Psoas muscle (tissue), 8 donors: ENCODE data around the gene LHFPL6. TPM values are rescaled to one million over a fixed set of nuclear protein-coding genes. Genes with fewer than 3 reads are reported as not detected.
A peak's percentile ranks its signal among the peaks of the same experiment; 100 is the strongest.

Experiments used
- ATAC-seq, 4 donors: fragments of 200-7000 bp; cut with Tn5 transposase; one replicate each; pipeline ENCODE4 v1.9.1; 2020; ENCODE audit warnings: moderate library complexity in 3 of 4, mild to moderate bottlenecking in 2 of 4
- DNase-seq, 2 donors: peaks; one replicate each; pipeline ENCODE4 v3.0.0-alpha.2; 2020
- H3K27ac ChIP-seq: fragments of 200-600 bp; one replicate; pipeline ENCODE4 v1.8.0; 2022
- H3K27me3 ChIP-seq, 3 donors: fragments of 200-600 bp in 1 of 3; one replicate each; pipeline versions ENCODE4 v1.6.1 to v1.8.0; 2013 to 2022; ENCODE audit warnings: low read length in 2 of 3, mild to moderate bottlenecking in 2 of 3, moderate library complexity in 1 of 3; ENCODE audit not compliant: insufficient read depth in 3 of 3
- H3K36me3 ChIP-seq, 2 donors: fragments of 200-600 bp in 1 of 2; one replicate each; pipeline versions ENCODE4 v1.6.1 to v1.8.0; 2013 to 2022; ENCODE audit warnings: low read depth in 1 of 2, mild to moderate bottlenecking in 1 of 2, moderate library complexity in 1 of 2; ENCODE audit not compliant: insufficient read depth in 1 of 2
- H3K4me1 ChIP-seq: fragments of 200-600 bp; one replicate; pipeline ENCODE4 v1.8.0; 2022
- H3K4me3 ChIP-seq: fragments of 200-600 bp; one replicate; pipeline ENCODE4 v1.8.0; 2022; ENCODE audit warnings: mild to moderate bottlenecking
- H3K9me3 ChIP-seq: fragments of 200-600 bp; one replicate; pipeline ENCODE4 v1.8.0; 2022
- WGBS, 3 donors: extraction: QIAGEN DNeasy Blood & Tissue Kit; methylation state at CpG; one replicate each; pipeline versions ENCODE4 v1.1.6 to v1.1.7; 2013; 5-methylcytosine and 5-hydroxymethylcytosine counted together
- intact Hi-C, 2 donors: fragments of 100-400 bp; cut with DNase I; formaldehyde crosslinking; loops; one replicate each; pipeline versions ENCODE4 v1.11.0 to v1.14.2; 2022
- polyA plus RNA-seq, 3 donors: library from polyadenylated mRNA; stranded (reverse); fragments of 200-250 nt; gene quantifications; one replicate each; pipeline ENCODE4 v1.2.3, GENCODE V29; 2013
- total RNA-seq, 4 donors: library from RNA; stranded (reverse); fragmentation: NEBNext Ultra II Directional in 2 of 4; extraction: Animal tissue kit (Norgen Biotek cat#: 25700) in 2 of 4; gene quantifications; one replicate each; pipeline versions ENCODE4 v1.2.1 to v1.2.4, GENCODE V29; 2021 to 2023
- TF ChIP-seq, protein P1 (sequence below): fragments of 200-600 bp; IDR thresholded peaks from one replicate; pipeline ENCODE4 v1.8.0; 2022; ENCODE audit warnings: antibody characterized with exemption
- donor health status: healthy with polysubstance abuse.
- donor health status: DM: no; HTN: no; CAD: no; lungs with moderate emphysema.
- donor health status: Bipolar disorder and iron deficiency.
- donor health status: healthy.
- donor health status: DM: yes; HTN: yes; CAD: no.
- donor health status: DM: no; HTN: no; CAD: no.
- donor health status: DM: no; HTN: no; CAD: no.
- donor health status: DM: yes; HTN: yes; CAD: no.

Gene LHFPL6
- total and polyA plus RNA-seq, 7 donors, result 15.0 to 35.8 (median 17.3) TPM

- 13 to 28% (median 23%) methylated on average over 3 of the region's 3 CpGs for WGBS, 3 donors
- DNase-seq (no peak), ATAC-seq (peak in 2 of 4 donors; percentile 67 to 69)
- no peak overlapping the region for H3K4me3 ChIP-seq
- intact Hi-C loops, result no loop called here
- TF ChIP-seq, protein P1, sequence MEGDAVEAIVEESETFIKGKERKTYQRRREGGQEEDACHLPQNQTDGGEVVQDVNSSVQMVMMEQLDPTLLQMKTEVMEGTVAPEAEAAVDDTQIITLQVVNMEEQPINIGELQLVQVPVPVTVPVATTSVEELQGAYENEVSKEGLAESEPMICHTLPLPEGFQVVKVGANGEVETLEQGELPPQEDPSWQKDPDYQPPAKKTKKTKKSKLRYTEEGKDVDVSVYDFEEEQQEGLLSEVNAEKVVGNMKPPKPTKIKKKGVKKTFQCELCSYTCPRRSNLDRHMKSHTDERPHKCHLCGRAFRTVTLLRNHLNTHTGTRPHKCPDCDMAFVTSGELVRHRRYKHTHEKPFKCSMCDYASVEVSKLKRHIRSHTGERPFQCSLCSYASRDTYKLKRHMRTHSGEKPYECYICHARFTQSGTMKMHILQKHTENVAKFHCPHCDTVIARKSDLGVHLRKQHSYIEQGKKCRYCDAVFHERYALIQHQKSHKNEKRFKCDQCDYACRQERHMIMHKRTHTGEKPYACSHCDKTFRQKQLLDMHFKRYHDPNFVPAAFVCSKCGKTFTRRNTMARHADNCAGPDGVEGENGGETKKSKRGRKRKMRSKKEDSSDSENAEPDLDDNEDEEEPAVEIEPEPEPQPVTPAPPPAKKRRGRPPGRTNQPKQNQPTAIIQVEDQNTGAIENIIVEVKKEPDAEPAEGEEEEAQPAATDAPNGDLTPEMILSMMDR, result no peak
- no peak overlapping the region for H3K27ac ChIP-seq
- peaks cover 11% of the 10 kb centered on the region for H3K4me1 ChIP-seq
- H3K36me3 ChIP-seq, result no peaks in the 10 kb centered on the region
- no peaks in the 10 kb centered on the region for H3K9me3 ChIP-seq
- no peaks in the 10 kb centered on the region for H3K27me3 ChIP-seq
Measured at GRCh38 chr13:39499604-39500003, 103.4 kb downstream of the LHFPL6 start.

DNA sequence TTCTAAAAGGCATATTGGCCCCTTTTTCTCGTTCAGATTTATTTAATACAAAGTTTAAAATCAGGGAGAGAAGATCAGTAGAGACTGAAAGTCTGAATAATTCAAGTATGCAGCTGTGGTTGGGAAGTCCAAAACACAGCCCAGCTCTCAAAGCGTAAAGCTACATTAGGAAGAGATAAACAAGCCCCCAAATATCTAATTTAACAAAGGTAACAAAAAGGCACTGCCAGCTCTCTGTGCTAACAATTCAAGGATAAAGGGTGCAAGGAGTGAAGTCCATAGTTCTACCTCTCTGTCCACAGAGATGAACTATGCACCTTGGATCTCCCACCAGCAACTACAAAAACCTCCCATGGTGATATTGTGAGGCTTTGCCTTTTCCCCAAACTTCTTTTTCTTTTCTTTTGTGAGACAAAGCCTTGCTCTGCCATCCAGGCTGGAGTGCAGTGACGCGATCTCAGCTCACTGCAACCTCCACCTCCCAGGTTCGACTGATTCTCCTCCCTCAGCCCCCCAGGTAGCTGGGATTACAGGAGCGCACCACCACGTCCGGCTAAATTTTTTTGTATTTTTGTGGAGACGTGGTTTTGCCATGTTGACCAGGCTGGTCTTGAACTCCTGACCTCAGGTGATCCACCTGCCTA, 104.4 kb downstream of the LHFPL6 start:
- WGBS, 3 donors, result 89 to 93% (median 92%) methylated on average over 9 of the region's 9 CpGs
- no peaks in the 10 kb centered on the region for H3K9me3 ChIP-seq
- DNase-seq, result no peak
- no peak overlapping the region for H3K27ac ChIP-seq
- H3K27me3 ChIP-seq, result no peaks in the 10 kb centered on the region
- no peak for ATAC-seq
- H3K36me3 ChIP-seq, result no peaks in the 10 kb centered on the region
- TF ChIP-seq, protein P1, result no peak
- intact Hi-C loops, result no loop called here
- no peak overlapping the region for H3K4me3 ChIP-seq
- H3K4me1 ChIP-seq, result peaks cover 11% of the 10 kb centered on the region

GRCh38 chr13:39496506-39496905, 106.5 kb downstream of the LHFPL6 start:
- intact Hi-C loops, result no loop called here
- TF ChIP-seq, protein P1, result no peak
- H3K4me3 ChIP-seq, result no peak overlapping the region
- no peak overlapping the region for H3K27ac ChIP-seq
- no peaks in the 10 kb centered on the region for H3K9me3 ChIP-seq
- H3K4me1 ChIP-seq, result peaks cover 7% of the 10 kb centered on the region
- H3K27me3 ChIP-seq, result no peaks in the 10 kb centered on the region
- no peak for ATAC-seq
- no peak for DNase-seq
- no peaks in the 10 kb centered on the region for H3K36me3 ChIP-seq

DNA sequence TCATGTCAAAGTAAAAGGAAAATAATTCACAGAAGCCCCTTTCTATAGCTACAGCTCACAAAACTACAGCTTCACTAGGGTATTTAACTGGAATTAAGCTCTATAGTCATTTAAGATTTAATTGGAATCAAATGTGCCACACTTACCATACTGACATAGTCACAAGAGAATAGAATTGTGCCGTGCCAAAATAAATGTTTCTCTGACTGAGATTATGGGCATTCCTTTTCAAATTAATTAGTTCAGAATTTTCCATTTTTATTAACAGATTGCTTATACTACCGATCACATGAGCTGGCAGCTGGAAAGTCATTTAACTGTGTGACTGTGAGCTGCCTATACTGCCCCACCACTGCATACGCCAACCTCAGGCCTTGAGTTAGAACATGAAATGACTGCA, 108.4 kb downstream of the LHFPL6 start:
- H3K27ac ChIP-seq, result no peak overlapping the region

More for the DNA sequence above, 108.4 kb downstream of the LHFPL6 start:
- Histone ChIP-seq H3K4me1 (peaks cover 7% of the 10 kb centered on the region), H3K9me3 (no peaks in the 10 kb centered on the region), H3K36me3 (no peaks in the 10 kb centered on the region), H3K4me3 (no peak overlapping the region), H3K27me3 (no peaks in the 10 kb centered on the region)
- ATAC-seq, result no peak
- WGBS, 3 donors, result 70 to 74% (median 70%) methylated on average over 3 of the region's 3 CpGs
- intact Hi-C loops, result no loop called here
- TF ChIP-seq, protein P1, result no peak
- DNase-seq, result no peak
